HUES6 (cell line): Measurements from ENCODE around the gene EHMT1.

ENCODE experiments used
- H3K27ac ChIP-seq: 2 replicates; pipeline ENCODE4 v1.7.0; 2013; ENCODE audit warnings: low read depth, mild to moderate bottlenecking, low read length, inconsistent platforms
- H3K27me3 ChIP-seq: 2 replicates; pipeline ENCODE4 v1.6.1; 2013; ENCODE audit warnings: low read length; ENCODE audit not compliant: control insufficient read depth, insufficient read depth
- H3K36me3 ChIP-seq: 2 replicates; pipeline ENCODE4 v1.6.1; 2013; ENCODE audit warnings: low read length; ENCODE audit not compliant: control insufficient read depth, insufficient read depth
- H3K4me1 ChIP-seq: 2 replicates; pipeline ENCODE4 v1.6.1; 2013; ENCODE audit warnings: low read length; ENCODE audit not compliant: control insufficient read depth, insufficient read depth
- H3K4me3 ChIP-seq: 2 replicates; pipeline ENCODE4 v1.5.1; 2013; ENCODE audit warnings: low read depth, low read length
- H3K9ac ChIP-seq: one replicate; pipeline ENCODE4 v1.6.1; 2013; ENCODE audit warnings: mild to moderate bottlenecking, low read length
- H3K9me3 ChIP-seq: 2 replicates; pipeline ENCODE4 v1.6.1; 2013; ENCODE audit warnings: low read depth, low read length; ENCODE audit not compliant: control insufficient read depth, insufficient read depth

Gene EHMT1

GRCh38 chr9:137581361-137582285 is 37.2 kb upstream of the EHMT1 start:
- Histone ChIP-seq H3K9ac (no peak overlapping the region), H3K27ac (no peak overlapping the region), H3K36me3 (peaks cover 60% of the 10 kb centered on the region), H3K9me3 (no peaks in the 10 kb centered on the region), H3K27me3 (no peaks in the 10 kb centered on the region), H3K4me1 (peaks cover 31% of the 10 kb centered on the region), H3K4me3 (no peak overlapping the region)

- peaks cover 63% of the 10 kb centered on the region for H3K36me3 ChIP-seq
- H3K9ac ChIP-seq, result no peak overlapping the region
- H3K4me3 ChIP-seq, result no peak overlapping the region
- peaks cover 27% of the 10 kb centered on the region for H3K4me1 ChIP-seq
- H3K27me3 ChIP-seq, result no peaks in the 10 kb centered on the region
- no peaks in the 10 kb centered on the region for H3K9me3 ChIP-seq
- no peak overlapping the region for H3K27ac ChIP-seq
Measured at GRCh38 chr9:137582286-137582860, 36.4 kb upstream of the EHMT1 start.

GRCh38 chr9:137583347-137583746 is 35.5 kb upstream of the EHMT1 start:
- H3K27me3 ChIP-seq, result no peaks in the 10 kb centered on the region
- no peak overlapping the region for H3K27ac ChIP-seq
- H3K9me3 ChIP-seq, result no peaks in the 10 kb centered on the region
- no peak overlapping the region for H3K9ac ChIP-seq
- peaks cover 73% of the 10 kb centered on the region for H3K36me3 ChIP-seq
- peaks cover 22% of the 10 kb centered on the region for H3K4me1 ChIP-seq
- no peak overlapping the region for H3K4me3 ChIP-seq

- H3K9ac ChIP-seq, result no peak overlapping the region
Measured at GRCh38 chr9:137583957-137584356, 34.8 kb upstream of the EHMT1 start.

GRCh38 chr9:137586854-137587253 is 32.0 kb upstream of the EHMT1 start:
- no peak overlapping the region for H3K9ac ChIP-seq

More at GRCh38 chr9:137583957-137584356, 34.8 kb upstream of the EHMT1 start:
- H3K9me3 ChIP-seq, result no peaks in the 10 kb centered on the region
- H3K27me3 ChIP-seq, result no peaks in the 10 kb centered on the region
- peaks cover 22% of the 10 kb centered on the region for H3K4me1 ChIP-seq
- no peak overlapping the region for H3K4me3 ChIP-seq
- H3K36me3 ChIP-seq, result peaks cover 79% of the 10 kb centered on the region
- no peak overlapping the region for H3K27ac ChIP-seq

GRCh38 chr9:137588311-137588710 is 30.5 kb upstream of the EHMT1 start:
- Histone ChIP-seq H3K4me1 (0 out of 2 replicates have a peak, but pooled peaks cover 2% of the 10 kb centered on the region), H3K27me3 (no peaks in the 10 kb centered on the region), H3K36me3 (peaks cover 55% of the 10 kb centered on the region), H3K4me3 (no peak overlapping the region), H3K9ac (no peak overlapping the region), H3K27ac (no peak overlapping the region), H3K9me3 (no peaks in the 10 kb centered on the region)

More at GRCh38 chr9:137586854-137587253, 32.0 kb upstream of the EHMT1 start:
- H3K27ac ChIP-seq, result no peak overlapping the region
- no peaks in the 10 kb centered on the region for H3K9me3 ChIP-seq
- H3K4me3 ChIP-seq, result no peak overlapping the region
- peaks cover 69% of the 10 kb centered on the region for H3K36me3 ChIP-seq
- H3K4me1 ChIP-seq, result 0 out of 2 replicates have a peak, but pooled peaks cover 2% of the 10 kb centered on the region
- H3K27me3 ChIP-seq, result no peaks in the 10 kb centered on the region

- Histone ChIP-seq H3K4me3 (peak overlapping the region; percentile 84), H3K9ac (peak overlapping the region; percentile 87), H3K27me3 (no peaks in the 10 kb centered on the region), H3K36me3 (peaks cover 49% of the 10 kb centered on the region), H3K4me1 (0 out of 2 replicates have a peak, but pooled peaks cover 2% of the 10 kb centered on the region), H3K9me3 (no peaks in the 10 kb centered on the region), H3K27ac (no peak overlapping the region)
Measured at GRCh38 chr9:137588891-137589290, 29.9 kb upstream of the EHMT1 start.

GRCh38 chr9:137589441-137590122 is 29.2 kb upstream of the EHMT1 start:
- 0 out of 2 replicates have a peak, but pooled peaks cover 2% of the 10 kb centered on the region for H3K4me1 ChIP-seq
- no peaks in the 10 kb centered on the region for H3K27me3 ChIP-seq
- peak overlapping the region; percentile 84 for H3K4me3 ChIP-seq
- H3K27ac ChIP-seq, result no peak overlapping the region
- H3K9me3 ChIP-seq, result no peaks in the 10 kb centered on the region
- peaks cover 42% of the 10 kb centered on the region for H3K36me3 ChIP-seq
- H3K9ac ChIP-seq, result peak overlapping the region; percentile 87

- Histone ChIP-seq H3K27me3 (no peaks in the 10 kb centered on the region), H3K4me3 (peak overlapping the region; percentile 84), H3K9ac (peak overlapping the region; percentile 87), H3K27ac (no peak overlapping the region), H3K36me3 (peaks cover 39% of the 10 kb centered on the region), H3K4me1 (0 out of 2 replicates have a peak, but pooled peaks cover 2% of the 10 kb centered on the region), H3K9me3 (no peaks in the 10 kb centered on the region)
Measured at GRCh38 chr9:137590123-137590468, 28.7 kb upstream of the EHMT1 start.

- peaks cover 34% of the 10 kb centered on the region for H3K36me3 ChIP-seq
- H3K27ac ChIP-seq, result no peak within 1 kb of the TSS; the same call in 1 of the 2 replicates
Measured at GRCh38 chr9:137590469-137591383, 28.1 kb upstream of the EHMT1 start, which contains the start of gene ZMYND19. ZMYND19 (minus strand) TSS chr9:137590512; CDS start chr9:137590263, 249 bp downstream.

More at GRCh38 chr9:137590469-137591383, 28.1 kb upstream of the EHMT1 start, which contains the start of gene ZMYND19:
- 0 out of 2 replicates have a peak, but pooled peaks cover 2% of the 10 kb centered on the region for H3K4me1 ChIP-seq
- peak within 1 kb of the TSS; percentile 87 for H3K9ac ChIP-seq
- no peaks in the 10 kb centered on the region for H3K9me3 ChIP-seq
- H3K27me3 ChIP-seq, result no peaks in the 10 kb centered on the region
- peak within 1 kb of the TSS; percentile 84 for H3K4me3 ChIP-seq
